HG02870 (cell line): ENCODE measurements around the gene PHKA2.
"Not testable (repeated sequence)": the region's sequence is repeated elsewhere in the genome, so short reads cannot be mapped to it uniquely, and the experiment has no call there.

Source experiments
- ATAC-seq: cut with Tn5 transposase; IDR thresholded peaks from one replicate; pipeline ENCODE4 v1.9.1; 2021; ENCODE audit warnings: mild to moderate bottlenecking, moderate library complexity; ENCODE audit not compliant: unreplicated experiment

The PHKA2 gene

GRCh38 chrX:18872621-18873020 is 111.3 kb downstream of the PHKA2 start:
- ATAC-seq: no peak

- no peak for ATAC-seq
These were observed 111.9 kb downstream of the PHKA2 start for GRCh38 chrX:18871970-18872369.

DNA sequence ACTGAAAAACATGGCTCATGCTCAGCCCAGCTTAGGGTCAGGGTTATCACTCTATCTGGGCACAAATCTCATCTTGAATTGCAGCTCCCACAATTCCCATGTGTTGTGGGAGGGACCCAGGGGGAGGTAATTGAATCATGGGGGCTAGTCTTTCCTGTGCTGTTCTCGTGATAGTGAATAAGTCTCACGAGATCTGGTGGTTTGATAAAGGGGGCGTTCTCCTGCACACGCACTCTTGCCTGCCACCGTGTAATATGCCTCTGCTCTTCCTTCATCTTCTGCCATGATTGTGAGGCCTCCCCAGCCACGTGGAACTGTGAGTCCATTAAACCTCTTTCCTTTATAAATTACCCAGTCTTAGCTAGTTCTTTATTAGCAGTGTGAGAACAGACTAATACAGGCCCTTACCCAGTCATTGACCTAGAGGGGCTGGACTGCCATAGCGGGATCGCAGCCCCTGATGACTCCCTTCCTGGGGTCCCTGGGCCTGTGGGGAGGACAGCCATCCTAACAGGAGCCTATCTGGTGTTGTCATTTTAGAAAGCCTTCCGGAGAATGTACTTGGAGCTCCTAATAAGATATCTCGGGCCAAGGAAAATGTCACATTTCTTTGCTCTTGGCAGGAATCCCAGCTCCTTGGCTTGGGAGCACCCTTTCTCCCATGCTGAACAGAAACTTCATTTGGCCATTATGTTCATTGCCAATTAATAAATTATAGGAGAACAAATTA is 112.6 kb downstream of the PHKA2 start:
- no peak for ATAC-seq

GRCh38 chrX:18864390-18864920 is 119.5 kb downstream of the PHKA2 start:
- ATAC-seq: no peak

- no peak for ATAC-seq
These were observed 122.4 kb downstream of the PHKA2 start for GRCh38 chrX:18861511-18861910.

- ATAC-seq: no peak
These were observed 127.3 kb downstream of the PHKA2 start for GRCh38 chrX:18856645-18856997.

DNA sequence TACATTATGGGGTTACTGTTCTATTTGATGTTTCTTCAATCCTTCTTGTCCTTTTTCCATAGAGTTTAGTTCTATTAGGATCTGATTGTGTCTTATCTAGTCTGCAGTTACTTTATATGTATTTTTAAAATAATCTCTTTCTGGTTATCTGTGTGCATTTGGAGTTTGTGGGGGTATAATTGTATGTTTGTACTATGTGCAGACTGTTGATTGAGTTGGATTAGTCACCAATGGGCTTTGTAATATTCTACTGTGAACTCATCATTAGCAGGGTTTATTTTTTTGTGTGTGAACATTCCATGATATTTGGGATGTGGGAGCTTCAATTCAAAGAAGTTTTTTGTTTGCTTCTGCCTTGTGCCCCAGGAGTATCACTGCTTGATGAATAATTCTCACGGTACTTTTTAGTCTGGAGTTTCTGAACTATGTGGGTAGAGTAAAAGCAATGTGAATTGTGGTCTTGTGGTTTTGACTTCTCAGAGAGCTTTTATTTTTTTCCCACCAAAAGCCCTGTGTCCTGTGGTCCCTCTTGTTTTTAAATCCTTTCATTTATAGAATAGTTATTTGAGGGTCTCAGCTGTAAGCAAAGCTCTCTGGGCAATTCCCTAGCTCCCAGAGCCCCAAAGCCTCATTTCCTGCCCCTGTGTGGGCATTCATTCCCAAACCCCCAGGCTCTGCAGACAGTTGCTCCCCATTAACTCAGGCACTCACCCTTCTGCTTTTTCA is 127.8 kb downstream of the PHKA2 start:
- ATAC-seq: peak; percentile 89

- not testable (repeated sequence) for ATAC-seq
These were observed 136.0 kb downstream of the PHKA2 start for GRCh38 chrX:18847901-18848300.
